HG03060 (cell line): Measurements from ENCODE around the gene CASP14.
"Not testable (repeated sequence)": the region's sequence is repeated elsewhere in the genome, so short reads cannot be mapped to it uniquely, and the experiment has no call there.

Experiments
- ATAC-seq: cut with Tn5 transposase; IDR thresholded peaks from one replicate; pipeline ENCODE4 v1.9.1; 2021; ENCODE audit warnings: low read depth, moderate number of reproducible peaks; ENCODE audit not compliant: unreplicated experiment

Gene CASP14, protein sequence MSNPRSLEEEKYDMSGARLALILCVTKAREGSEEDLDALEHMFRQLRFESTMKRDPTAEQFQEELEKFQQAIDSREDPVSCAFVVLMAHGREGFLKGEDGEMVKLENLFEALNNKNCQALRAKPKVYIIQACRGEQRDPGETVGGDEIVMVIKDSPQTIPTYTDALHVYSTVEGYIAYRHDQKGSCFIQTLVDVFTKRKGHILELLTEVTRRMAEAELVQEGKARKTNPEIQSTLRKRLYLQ

DNA sequence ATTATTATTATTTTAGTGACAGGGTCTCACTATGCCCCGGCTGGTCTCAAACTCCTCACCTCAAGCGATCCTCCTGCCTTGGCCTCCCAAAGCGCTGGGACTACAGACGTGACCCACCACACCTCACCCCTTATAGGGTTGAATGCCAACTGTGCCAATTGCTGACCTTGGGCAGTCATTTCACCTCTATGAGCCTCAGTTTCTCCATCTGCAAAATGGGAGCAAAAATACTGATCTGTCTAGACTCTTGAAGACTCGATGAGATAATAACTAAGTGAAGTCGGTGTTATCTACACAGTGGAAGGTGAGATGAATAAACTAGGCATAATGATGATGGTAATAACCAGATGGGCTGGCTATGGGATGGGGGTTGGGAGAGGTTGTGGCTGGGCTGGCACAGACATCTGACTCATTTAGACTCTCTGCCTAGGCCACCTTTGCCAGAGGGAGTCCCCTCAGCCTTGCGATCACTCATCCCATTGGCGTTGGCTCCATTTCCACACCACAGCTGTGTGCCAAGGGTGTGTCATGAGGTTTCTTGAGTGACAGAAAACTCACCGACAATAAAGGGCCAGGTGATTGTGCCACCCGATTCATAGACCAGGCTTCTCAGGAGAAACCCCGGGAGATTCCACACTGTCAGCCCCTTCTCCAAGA lies at the start of gene CASP14:
CASP14 (plus strand) TSS at position 596 of the 657 bp plus-strand sequence. CDS start 2,772 bp downstream, outside the sequence.
- ATAC-seq, result no peak

DNA sequence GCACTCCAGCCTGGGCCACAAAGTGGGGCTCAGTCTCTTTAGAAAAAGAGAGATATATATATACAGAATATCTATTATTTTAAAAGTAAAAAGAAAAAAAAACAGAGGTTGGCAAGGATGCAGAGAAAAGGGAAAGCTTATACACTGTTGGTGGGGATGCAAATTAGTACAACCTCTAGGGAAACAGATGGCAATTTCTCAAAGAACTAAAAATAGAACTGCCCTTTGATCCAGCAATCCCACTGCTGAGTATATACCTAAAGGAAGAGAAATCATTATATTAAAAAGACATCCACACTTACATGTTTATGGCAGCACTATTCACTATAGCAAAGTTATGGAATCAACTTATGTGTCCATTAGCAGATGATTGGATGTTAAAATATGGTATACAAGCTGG lies 41.0 kb upstream of the CASP14 start:
- no peak for ATAC-seq

DNA sequence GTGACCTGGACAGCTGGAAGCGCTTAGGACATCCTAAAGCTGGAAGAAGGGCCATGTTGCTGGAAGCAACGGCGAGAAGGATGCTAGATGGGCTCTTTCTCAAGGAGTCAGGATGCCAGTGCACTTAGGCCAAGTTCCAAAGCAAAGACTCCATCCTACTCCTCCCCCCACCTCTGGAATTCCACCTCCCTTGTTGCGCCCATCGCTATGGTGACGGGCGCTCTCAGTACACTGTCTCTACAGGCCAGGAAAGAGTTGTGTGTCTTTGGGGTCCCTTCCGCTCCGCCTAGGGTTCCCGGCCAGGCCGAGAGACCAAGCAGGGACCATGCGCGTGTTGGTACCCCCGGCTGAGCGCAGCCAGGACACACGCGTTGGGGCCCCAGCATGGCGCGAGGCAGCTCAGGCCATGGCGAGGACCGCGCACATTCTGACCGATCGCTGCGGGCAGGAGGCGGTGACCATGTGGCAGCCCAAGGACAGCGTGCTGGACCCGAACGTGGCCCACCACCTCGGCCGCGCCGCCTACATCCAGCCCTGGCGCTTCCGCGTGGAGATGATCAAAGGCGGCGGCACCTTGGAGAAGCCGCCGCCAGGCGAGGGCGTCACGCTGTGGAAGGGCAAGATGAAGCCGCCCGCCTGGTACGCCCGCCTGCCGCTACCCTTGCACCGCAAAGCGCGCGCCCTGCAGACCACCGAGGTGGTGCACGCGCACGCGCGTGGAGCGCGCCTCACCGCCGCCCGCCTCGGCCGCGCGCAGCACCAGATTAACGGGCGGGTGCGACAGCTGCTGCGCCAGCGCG lies 38.6 kb upstream of the CASP14 start:
- no peak for ATAC-seq

DNA sequence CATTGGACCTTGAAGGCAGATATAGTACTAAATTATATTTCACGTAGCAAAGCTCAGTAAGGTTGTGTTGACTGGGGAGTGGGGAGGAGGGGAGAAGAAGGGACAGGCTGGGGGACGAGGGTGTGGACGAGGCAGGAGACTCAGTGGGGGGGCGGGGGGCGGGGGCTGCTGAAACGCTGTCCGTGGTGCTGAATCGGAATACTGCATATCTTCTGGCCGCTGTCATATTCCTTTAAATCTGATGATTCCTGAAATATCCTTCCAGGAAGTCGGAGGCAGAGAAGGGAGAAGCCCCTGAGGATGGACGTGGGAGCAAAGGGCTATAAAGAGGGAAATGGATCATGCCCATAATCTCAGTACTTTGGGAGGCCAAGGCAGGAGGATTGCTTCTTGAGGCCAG lies 34.7 kb upstream of the CASP14 start:
- no peak for ATAC-seq

DNA sequence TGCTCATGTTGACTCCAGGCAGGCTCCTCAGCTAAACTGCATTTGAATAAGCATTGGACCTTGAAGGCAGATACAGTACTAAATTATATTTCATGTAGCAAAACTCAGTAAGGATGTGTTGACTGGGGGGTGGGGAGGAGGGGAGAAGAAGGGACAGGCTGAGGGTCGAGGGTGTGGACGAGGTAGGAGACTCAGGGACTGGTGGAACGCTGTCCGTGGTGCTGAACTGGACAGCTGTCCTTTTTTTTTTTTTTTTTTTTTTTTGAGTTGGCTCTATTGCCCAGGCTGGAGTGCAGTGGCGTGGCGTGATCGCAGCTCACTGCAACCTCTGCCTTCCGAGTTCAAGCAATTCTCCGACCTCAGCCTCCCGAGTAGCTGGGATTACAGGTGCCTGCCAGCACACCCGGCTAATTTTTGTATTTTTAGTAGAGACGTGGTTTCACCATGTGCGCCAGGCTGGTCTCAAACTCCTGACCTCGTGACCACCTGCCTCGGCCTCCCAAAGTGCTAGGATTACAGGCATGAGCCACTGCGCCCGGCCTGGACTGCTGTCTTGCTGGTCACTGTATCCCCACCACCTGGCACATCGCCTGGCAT lies 33.2 kb upstream of the CASP14 start:
- no peak for ATAC-seq

DNA sequence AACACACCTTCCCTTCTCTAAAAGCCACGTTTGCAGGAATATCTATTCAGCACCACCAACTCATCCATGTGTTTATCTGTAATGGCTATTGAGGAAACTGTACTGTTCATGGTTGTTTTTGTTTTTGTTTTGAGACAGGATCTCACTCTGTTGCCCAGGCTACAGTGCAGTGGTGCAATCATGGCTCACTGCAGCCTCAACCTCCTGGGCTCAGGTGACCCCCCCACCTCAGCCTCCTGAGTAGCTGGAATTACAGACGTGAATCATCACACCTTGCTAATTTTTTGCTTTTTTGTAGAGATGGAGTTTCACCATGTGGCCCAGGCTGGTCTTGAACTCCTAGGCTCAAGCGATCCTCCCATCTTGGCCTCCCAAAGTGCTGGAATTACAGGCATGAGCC lies 30.4 kb upstream of the CASP14 start:
- not testable (repeated sequence) for ATAC-seq

DNA sequence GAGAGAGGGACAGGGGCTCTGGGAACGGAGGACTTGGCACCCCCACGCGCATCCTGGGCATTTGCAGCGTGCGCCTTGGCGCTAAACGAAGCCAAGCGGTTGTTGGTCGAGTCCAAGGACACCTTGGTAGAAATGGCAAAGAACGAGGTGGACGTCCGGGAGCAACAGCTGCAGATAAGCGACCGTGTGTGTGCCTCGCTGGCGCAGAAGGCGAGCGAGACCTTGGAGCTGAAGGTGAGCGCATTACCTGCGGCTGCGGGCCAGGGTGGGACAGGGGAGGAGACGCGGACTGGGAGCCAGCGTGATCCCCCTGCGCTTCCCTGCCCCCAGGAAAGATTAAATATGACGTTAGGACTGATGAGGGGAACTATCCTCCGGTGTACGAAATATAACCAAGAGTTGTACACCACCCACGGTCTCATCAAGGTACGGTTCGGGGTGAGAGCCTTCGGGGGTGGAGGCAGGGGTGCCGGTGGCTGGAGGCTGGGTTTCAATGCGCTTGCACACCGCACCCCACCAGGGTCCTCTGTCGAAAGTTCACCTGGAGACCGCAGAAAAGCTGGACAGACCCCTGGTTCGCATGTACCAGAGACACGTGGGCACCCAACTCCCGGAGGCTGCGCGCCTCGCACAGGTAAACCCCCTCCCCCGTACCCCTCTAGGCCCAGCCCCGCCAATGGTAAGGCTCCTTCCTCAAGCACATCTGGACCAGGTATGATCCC lies 27.8 kb upstream of the CASP14 start:
- ATAC-seq, result no peak

DNA sequence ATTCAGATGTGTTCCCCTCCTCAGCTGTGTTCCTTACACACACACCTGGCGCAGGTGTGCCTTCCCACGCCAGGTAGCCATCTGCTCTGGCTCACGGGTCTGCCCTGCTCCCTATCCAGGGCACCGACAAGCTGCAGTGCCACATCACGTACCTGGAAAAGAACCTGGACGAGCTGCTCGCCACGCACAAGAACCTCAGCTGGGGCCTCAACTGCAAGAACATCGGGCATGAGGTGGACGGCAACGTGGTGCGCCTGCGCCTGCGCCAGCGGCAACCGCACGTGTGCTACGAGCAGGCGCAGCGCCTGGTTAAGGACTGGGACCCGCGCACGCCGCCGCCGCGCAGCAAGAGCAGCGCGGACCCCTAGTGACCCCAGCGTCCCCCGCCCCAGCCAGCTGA lies 26.5 kb upstream of the CASP14 start:
- ATAC-seq, result no peak

DNA sequence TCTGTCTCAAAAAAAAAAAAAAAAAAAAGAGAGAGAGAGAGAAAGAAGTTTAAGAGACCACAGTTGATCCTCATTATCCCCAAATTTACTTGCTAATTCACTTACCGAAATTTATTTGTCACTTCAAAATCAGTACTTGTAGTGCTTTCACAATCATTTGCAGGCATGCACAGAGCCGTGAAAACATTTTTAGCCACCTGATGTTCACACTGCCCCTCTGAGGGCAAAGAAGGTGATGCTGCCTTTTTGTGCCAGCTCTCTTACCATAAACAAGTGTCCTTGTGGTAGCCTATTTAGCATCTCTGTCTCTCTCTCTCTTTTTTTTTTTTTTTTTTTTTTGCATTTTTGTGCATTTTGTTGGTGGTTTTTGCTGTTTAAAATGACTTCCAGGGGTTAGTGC lies 24.1 kb upstream of the CASP14 start:
- ATAC-seq, result no peak

DNA sequence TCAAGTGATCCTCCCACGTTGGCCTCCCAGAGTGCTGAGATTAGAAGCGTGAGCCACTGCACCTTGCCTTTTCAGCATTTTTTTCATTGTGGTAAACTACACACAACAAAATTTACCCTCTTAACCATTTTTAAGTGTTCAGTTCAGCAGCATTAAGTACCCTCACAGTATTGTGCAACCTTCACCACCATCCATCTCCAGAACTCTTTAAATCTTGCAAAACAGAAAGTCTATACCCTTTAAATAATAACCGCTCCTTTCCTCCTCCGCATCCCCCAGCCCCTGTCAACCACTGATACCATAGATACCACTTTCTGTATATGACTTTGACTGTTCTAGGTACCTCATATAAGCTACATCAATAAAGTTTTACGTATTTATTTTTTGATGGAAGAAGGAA lies 20.8 kb upstream of the CASP14 start:
- ATAC-seq, result no peak

DNA sequence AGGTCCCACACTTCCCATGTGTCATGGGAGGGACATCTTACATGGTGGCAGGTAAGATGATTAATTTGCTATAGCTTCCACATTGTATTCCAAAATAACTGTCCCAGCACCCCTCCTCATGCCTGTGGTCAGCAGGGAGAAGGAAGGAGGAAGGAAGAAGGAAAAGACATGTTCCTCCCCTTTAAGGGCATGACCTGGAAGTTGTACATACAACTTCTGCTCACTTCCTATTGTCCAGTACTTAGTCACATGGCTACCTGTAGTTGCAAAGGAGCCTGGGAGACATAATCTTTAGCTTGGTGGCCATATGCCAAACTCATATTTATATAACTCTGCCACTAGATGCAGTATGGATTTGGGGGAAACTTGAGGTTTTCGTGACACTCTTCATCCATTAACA lies 17.6 kb upstream of the CASP14 start:
- no peak for ATAC-seq

DNA sequence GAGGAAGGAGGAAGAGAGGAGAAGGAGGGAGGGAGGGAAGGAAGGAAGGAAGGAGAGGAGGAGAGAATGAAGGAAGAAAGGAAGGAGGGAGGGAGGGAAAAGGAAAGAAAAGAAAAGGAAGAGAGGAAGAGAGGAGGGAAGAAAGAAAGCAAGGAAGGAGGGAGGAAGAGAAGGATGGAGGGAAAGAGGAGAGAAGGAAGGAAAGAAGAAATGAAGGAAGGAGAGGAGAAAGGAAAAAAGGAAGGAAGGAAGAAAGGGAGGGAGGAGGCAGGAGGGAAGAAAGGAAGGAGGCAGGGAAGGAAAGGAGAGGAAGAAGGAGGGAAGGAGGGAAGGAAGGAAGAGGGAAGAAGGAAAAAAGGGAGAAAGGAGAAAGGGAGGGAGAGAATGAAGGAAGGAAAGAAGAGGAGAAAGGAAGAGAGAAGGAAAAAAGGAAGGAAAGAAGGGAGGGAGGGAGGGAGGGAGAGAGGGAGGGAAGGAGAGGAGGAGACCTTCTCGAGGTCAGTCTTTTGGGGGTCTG lies 13.4 kb upstream of the CASP14 start:
- ATAC-seq, result no peak

DNA sequence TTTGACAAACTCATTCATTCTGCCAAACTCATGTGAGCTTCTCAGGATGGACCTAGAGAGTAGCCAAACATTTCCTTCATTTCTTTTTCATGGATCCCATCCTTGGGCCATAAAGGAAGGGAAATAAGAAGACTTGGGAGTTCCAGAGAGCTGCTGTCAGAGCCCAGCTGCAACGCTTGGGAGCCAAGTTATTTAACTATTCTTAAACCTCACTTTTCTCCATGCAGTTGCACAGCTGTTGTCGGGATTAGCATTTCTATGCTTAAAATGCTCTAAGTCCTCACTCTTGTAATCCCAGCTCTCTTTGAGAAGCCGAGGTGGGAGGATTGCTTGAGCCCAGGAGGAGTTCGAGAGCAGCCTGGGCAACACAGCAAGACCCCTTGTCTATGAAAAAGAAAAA lies 11.7 kb upstream of the CASP14 start:
- ATAC-seq, result no peak

DNA sequence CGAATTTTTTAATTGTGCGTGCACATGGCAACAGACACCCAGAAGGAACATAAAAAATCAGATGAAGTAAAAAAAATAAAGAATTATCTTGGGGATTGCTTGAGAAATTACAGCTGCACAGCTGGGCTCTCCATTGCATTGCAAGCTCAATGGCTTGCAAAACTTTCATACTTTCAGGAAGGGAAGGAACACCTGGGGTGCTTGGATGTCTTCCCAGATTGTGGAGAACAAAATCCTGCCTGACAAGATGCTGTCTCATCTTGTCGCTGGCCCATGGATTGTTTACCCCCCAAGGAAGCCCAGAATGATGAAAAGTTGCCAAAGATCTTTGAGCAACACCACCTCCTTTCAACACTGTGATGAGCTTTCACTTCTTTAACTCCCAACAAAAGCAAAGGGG lies 11.0 kb upstream of the CASP14 start:
- ATAC-seq, result no peak

DNA sequence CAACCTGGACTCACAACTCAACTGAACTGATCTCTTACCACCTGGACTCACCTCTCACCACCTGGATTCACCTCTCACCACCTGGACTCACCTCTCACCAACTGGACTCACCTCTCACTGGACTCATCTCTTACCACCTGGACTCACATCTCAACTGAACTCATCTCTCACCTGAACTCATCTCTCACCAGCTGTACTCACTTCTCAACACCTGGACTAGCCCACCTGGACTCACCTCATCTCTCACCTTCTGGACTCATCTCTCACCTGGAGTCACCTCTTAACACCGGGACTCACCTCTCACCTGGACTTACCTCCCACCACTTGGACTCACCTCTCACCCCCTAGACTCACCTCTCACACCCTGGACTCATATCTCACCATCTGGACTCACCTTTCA lies 7.3 kb upstream of the CASP14 start:
- ATAC-seq, result no peak

DNA sequence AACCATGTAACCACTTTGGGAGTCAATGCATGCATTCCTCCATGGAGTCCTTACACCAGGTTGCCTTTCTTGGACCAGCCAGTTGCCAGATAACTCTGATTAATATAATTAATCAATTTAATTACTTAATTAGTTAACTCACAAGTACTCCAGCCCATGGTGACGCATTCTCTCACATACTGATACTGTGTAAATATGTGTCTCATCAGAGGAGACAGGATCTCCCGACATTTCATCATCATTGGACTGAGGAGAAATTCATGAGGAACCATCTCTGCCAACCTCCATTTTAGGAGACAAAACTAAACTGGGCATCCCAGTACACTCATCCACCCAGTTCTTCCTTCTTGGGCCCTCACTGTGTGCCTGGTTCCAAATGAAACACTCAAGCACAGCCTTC lies 6.5 kb upstream of the CASP14 start:
- ATAC-seq, result no peak

DNA sequence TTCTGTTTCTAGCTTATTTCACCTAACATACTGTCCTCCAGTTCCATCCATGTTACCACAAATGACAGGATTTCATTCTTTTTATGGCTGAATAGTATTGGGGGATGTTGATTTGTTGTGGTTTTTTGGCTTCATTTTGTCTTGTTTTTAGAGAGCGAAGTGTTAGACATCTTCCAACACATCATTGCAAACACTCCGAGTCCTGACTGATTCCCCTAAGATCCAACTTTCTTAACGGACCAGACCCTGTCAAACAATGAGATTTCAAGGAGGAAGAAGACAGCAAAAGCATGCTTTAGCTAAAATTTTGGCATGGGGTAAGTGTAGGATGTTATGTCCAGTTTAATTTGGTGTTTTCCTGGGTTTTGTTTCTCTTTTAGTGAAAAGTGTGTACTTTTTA lies 3.8 kb upstream of the CASP14 start:
- no peak for ATAC-seq

DNA sequence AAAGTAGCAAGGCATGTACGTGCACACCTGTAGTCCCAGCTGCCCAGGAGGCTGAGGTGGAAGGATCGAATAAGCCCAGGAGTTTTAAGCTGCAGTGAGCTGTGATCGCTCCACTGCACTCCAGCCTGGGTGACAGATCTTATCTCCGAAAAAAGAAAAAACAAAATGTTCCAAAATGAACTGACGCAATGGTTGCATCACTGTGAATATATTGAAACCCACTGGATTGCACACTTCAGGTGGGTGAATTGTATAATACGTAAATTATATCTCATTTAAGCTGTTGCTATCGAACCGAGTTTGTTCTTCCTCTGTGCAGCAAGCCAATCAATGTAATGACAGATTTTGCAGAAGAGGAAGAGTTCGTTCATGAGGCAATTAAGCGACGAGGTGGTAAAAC lies 1.6 kb upstream of the CASP14 start:
- no peak for ATAC-seq

DNA sequence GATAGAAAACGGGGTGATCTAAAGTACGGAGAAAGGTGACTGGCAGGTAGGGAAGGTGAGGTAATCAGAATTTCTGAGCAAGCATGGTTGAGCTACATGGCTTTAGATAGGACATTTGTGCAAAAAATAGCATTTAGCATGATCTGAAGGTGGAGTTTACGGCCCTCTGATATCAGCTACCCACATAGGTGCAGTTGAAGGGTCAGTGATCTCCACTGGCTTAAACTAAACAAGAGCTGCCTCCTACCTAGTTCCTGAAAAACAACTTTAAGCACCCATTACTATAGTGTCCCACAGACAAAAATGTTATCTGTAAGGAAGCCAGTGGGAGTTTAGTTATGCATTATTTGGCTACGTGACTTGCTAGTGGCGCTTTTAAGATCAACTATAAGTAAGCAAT lies 1.2 kb upstream of the CASP14 start:
- no peak for ATAC-seq

DNA sequence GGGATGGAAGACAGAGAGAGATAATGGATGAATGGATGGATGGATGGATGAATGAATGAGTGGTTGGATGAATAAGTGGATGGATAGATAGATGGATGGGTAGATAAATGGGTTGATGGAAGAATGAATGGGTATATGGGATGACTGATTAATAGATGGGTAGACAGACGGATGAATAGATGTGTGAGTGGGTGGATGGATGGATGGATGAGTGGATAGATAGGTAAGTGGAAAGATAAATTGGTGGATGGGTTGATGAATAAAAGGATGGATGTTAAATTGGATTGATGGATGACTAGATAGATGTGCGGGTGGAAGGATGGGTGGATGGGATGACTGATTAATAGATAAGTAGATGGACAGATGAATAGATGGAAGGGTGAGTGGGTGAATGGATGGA lies 1.4 kb downstream of the CASP14 start:
- no peak for ATAC-seq

DNA sequence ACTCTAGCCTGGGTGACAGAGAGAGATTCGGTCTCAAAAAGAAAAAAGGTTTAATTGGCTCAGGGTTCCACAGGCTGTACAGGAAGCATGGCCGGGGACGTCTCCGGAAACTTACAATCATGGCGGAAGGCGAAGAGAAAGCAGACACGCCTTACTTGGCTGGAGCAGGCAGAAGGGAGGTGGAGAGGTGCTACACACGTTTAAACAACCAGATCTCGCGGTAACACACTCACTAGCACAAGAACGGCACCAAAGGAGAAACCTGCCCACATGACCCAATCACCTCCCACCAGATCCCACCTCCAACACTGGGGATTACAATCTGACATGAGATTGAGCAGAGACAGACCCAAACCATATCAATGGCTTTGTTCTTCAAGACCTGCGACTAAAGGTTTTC lies 12.8 kb downstream of the CASP14 start:
- ATAC-seq, result no peak
